ENCODE data around the gene KRTAP5-10. TPM values are rescaled to one million over a fixed set of nuclear protein-coding genes. Genes with fewer than 3 reads are reported as not detected.

KRTAP5-10 gene, protein sequence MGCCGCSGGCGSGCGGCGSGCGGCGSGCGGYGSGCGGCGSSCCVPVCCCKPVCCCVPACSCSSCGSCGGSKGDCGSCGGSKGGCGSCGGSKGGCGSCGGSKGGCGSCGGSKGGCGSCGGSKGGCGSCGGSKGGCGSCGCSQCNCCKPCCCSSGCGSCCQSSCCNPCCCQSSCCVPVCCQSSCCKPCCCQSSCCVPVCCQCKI
- total RNA-seq (2021; fragmentation: NEBNext Ultra II Directional; extraction: Animal tissue kit (Norgen Biotek cat#: 25700)) = not detected in 2 replicates
- polyA plus RNA-seq (2011; rRNA removed) = 0.11 and 0.12 TPM in 2 replicates
- 0.10 TPM for polyA plus RNA-seq (2011; cell fraction: cytosol; rRNA removed)
- polyA plus RNA-seq (2011; cell fraction: nucleus; rRNA removed) = 0.53 TPM
- not detected in 4 replicates for polyA plus RNA-seq (2012, experiment 1 of 2)
- not detected for polyA plus RNA-seq (2012, experiment 2 of 2)
- polyA plus RNA-seq (2013, experiment 1 of 2) = 0.04 TPM
- not detected for polyA plus RNA-seq (2013, experiment 2 of 2)
- polyA minus RNA-seq (2011; rRNA and poly(A)+ RNA removed) = 0.24 TPM in 1 of 2 replicates, not detected in the other
- polyA minus RNA-seq (2011; cell fraction: cytosol; rRNA and poly(A)+ RNA removed) = not detected
- not detected for polyA minus RNA-seq (2011; cell fraction: nucleus; rRNA and poly(A)+ RNA removed)
- long read RNA-seq, experiment 1 = 0 reads
- long read RNA-seq, experiment 2 = 0 reads

DNA sequence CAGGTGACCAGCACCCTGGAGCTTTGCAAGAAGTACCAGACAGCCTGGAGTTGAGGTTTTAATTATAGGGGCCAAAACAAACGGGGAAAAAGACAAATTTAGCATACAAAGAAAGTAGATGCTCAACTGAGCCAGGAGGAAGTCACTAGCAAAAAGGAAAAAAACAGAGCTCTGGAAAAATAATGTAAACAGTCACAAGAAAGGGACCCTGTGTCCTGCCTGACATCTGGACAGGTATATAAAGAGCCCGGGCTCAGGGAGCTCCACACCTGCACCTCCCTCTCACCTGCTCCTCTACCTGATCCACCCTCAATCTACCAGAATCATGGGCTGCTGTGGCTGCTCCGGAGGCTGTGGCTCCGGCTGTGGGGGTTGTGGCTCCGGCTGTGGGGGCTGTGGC, at the start of gene KRTAP5-10:
KRTAP5-10 (plus strand) TSS at position 301 of the 400 bp plus-strand sequence; CDS start at position 326, 25 bp downstream.
- H4K5ac ChIP-seq (ENCODE audit: insufficient read length, low read depth, low read length) = no peak within 1 kb of the TSS
- H3K79me1 ChIP-seq (ENCODE audit: low read depth, low read length) = no peaks in the 10 kb centered on the region
- peaks cover 0 to 2% (median 0%) of the 10 kb centered on the region in 4 experiments; a peak in 2 of 7 replicates for H3K27me3 ChIP-seq (replicated peaks in 1 of 4; ENCODE audit: control insufficient read depth in 3 of 4, extremely low read depth in 1 of 4, insufficient read depth in 3 of 4, low read length in 3 of 4)
- H2AK5ac ChIP-seq (ENCODE audit: low read depth, low read length) = 0 out of 2 replicates have a peak within 1 kb of the TSS, but pooled peaks have one; percentile 46
- no peak within 1 kb of the TSS for H3K4me3 ChIP-seq (ENCODE audit: extremely low read depth in 1 of 4, insufficient read depth in 2 of 4, low read depth in 3 of 4, low read length in 4 of 4)
- POLR2A ChIA-PET (ENCODE audit: partially characterized antibody) = interaction anchor here (1.0 kb wide), 1 partner anchor 114 kb away, joined by 5 read pairs; no protein-coding TSS in a partner anchor
- H4K20me1 ChIP-seq (replicated peaks in 1 of 2; ENCODE audit: control insufficient read depth in 1 of 2, insufficient read depth in 2 of 2, low read length in 2 of 2) = no peaks in the 10 kb centered on the region
- H2BK12ac ChIP-seq (ENCODE audit: low read depth, low read length) = peak within 1 kb of the TSS; percentile 68; the same call in 1 of the 2 replicates
- H2BK5ac ChIP-seq (ENCODE audit: low read depth, low read length) = no peak within 1 kb of the TSS
- H2BK15ac ChIP-seq (ENCODE audit: low read length) = peak within 1 kb of the TSS; percentile 46; the same call in 1 of the 2 replicates
- peaks cover 0 to 8% (median 3%) of the 10 kb centered on the region in 4 experiments; a peak in 5 of 7 replicates for H3K4me1 ChIP-seq (replicated peaks in 1 of 4; ENCODE audit: control insufficient read depth in 3 of 4, insufficient read depth in 4 of 4, low read length in 3 of 4)
- no peak within 1 kb of the TSS for H3K56ac ChIP-seq (replicated peaks; ENCODE audit: insufficient read length, low read depth, low read length)
- H4K8ac ChIP-seq (ENCODE audit: extremely low read depth, insufficient read depth, low read length) = no peak within 1 kb of the TSS
- no peaks in the 10 kb centered on the region for H3K23me2 ChIP-seq (ENCODE audit: low read depth, low read length)
- H2BK20ac ChIP-seq (ENCODE audit: low read length) = no peak within 1 kb of the TSS; the same call in 1 of the 2 replicates
- no peak within 1 kb of the TSS for H2BK120ac ChIP-seq (replicated peaks; ENCODE audit: low read depth, low read length)
- no peak within 1 kb of the TSS for H3K9ac ChIP-seq (replicated peaks in 1 of 4; ENCODE audit: extremely low read depth in 1 of 4, low read depth in 3 of 4, low read length in 3 of 4)
- WGBS, 2 experiments (ENCODE audit: extremely low coverage in 1 of 2, insufficient coverage in 1 of 2, insufficient read length in 1 of 2, insufficient replicate concordance in 2 of 2, low coverage in 1 of 2, low lambda C conversion rate in 2 of 2, missing lambda C conversion rate in 1 of 2) = 81% methylated on average over 5 of the region's 5 CpGs; no CpG with 5 or more reads in 1 of the 2 experiments
- no peak within 1 kb of the TSS for H3K23ac ChIP-seq (ENCODE audit: insufficient read length)
- no peak within 1 kb of the TSS for H3K4me2 ChIP-seq (ENCODE audit: insufficient read depth in 1 of 2, low read depth in 2 of 2, low read length in 2 of 2)
- no peak for DNase-seq (ENCODE audit: low read depth in 1 of 2, low spot score in 2 of 2)
- no peaks in the 10 kb centered on the region for H3K79me2 ChIP-seq (ENCODE audit: control insufficient read depth in 1 of 2, insufficient read depth in 2 of 2, low read length in 2 of 2)
- no peaks in the 10 kb centered on the region for H3K36me3 ChIP-seq (ENCODE audit: control insufficient read depth in 2 of 4, insufficient read depth in 4 of 4, low read length in 3 of 4)
- no peak within 1 kb of the TSS for H3K27ac ChIP-seq (ENCODE audit: low read depth, low read length)
- FAIRE-seq = no peak
- no peaks in the 10 kb centered on the region for H3K9me3 ChIP-seq (ENCODE audit: insufficient read depth in 2 of 2, low read depth in 1 of 2, low read length in 1 of 2)
- H3K14ac ChIP-seq (ENCODE audit: insufficient read length) = no peak within 1 kb of the TSS
- no peak within 1 kb of the TSS for H2AFZ ChIP-seq (ENCODE audit: low read length)
- H4K91ac ChIP-seq (replicated peaks; ENCODE audit: insufficient read length, low read length) = no peak within 1 kb of the TSS
- no peak within 1 kb of the TSS; the same call in 1 of the 2 replicates for H3K18ac ChIP-seq (ENCODE audit: extremely low read depth, low read length)
- H3K4ac ChIP-seq (replicated peaks; ENCODE audit: insufficient read length, low read depth, low read length) = no peak within 1 kb of the TSS
- CTCF ChIA-PET (ENCODE audit: partially characterized antibody) = interaction anchor here (1.1 to 3.4 kb wide), 4 partner anchors 9 to 139 kb away, joined by 4 to 37 read pairs (median 7); no protein-coding TSS in a partner anchor
- TF ChIP-seq HDAC2 (IDR thresholded peaks at IDR 0.05; ENCODE audit: borderline replicate concordance in 1 of 2, low read depth in 2 of 2, low read length in 2 of 2) (no peak), TAF7 (optimal IDR thresholded peaks at IDR 0.05; ENCODE audit: borderline replicate concordance, low read depth, low read length) (no peak), BRCA1 (IDR thresholded peaks at IDR 0.05; ENCODE audit: low read depth, low read length) (no peak), SIN3A (conservative IDR thresholded peaks at IDR 0.05 in 1 of 2, IDR thresholded peaks at IDR 0.05 in 1 of 2; ENCODE audit: low read depth in 1 of 2, low read length in 2 of 2) (no peak), GABPA (IDR thresholded peaks at IDR 0.05; ENCODE audit: borderline replicate concordance, insufficient read depth, low read length) (no peak), CREB1 (IDR thresholded peaks at IDR 0.05) (no peak), CBX8 (IDR thresholded peaks at IDR 0.05; ENCODE audit: borderline replicate concordance, low read depth, low read length) (no peak), PHF8 (conservative IDR thresholded peaks at IDR 0.05; ENCODE audit: low read depth, low read length) (no peak), RAD21 (IDR thresholded peaks at IDR 0.05 in 1 of 2, conservative IDR thresholded peaks at IDR 0.05 in 1 of 2; ENCODE audit: low read depth in 2 of 2, low read length in 2 of 2) (no peak)
